CD8-positive, alpha-beta memory T cell (primary cell): Measurements from ENCODE around the gene SLMAP. TPM values are rescaled to one million over a fixed set of nuclear protein-coding genes. Genes with fewer than 3 reads are reported as not detected.
A peak's percentile ranks its signal among the peaks of the same experiment; 100 is the strongest.

Experiments
- CTCF ChIA-PET: fragments of 350-600 bp; sonication (Branson Sonifier 250); formaldehyde crosslinking; loops from one replicate; lab custom pipeline; 2021; ENCODE audit warnings: antibody characterized with exemption; lab: Charles Lee
- POLR2A ChIA-PET: fragments of 350-600 bp; sonication (Branson Sonifier 250); formaldehyde crosslinking; loops from one replicate; lab custom pipeline; 2021; ENCODE audit warnings: antibody characterized with exemption; lab: Charles Lee
- DNase-seq, 5 donors: peaks; one replicate each; pipeline versions ENCODE4 v3.0.0 to v3.0.0-alpha.2; 2020 to 2022; ENCODE audit warnings: mixed read lengths in 1 of 5
- H3K27ac ChIP-seq: one replicate; pipeline ENCODE4 v1.7.0; 2013; ENCODE audit warnings: low read depth, mild to moderate bottlenecking, low read length, moderate library complexity
- H3K27me3 ChIP-seq: 2 replicates; pipeline ENCODE4 v1.7.0; 2013; ENCODE audit warnings: low read length, mild to moderate bottlenecking; ENCODE audit not compliant: insufficient read depth, poor library complexity, severe bottlenecking
- H3K36me3 ChIP-seq: 2 replicates; pipeline ENCODE4 v1.7.0; 2013; ENCODE audit warnings: mild to moderate bottlenecking, low read length, moderate library complexity; ENCODE audit not compliant: insufficient read depth
- H3K4me1 ChIP-seq: 2 replicates; pipeline ENCODE4 v1.7.0; 2013; ENCODE audit warnings: mild to moderate bottlenecking, low read length, moderate library complexity; ENCODE audit not compliant: insufficient read depth
- H3K4me3 ChIP-seq: 2 replicates; pipeline ENCODE4 v1.7.0; 2013; ENCODE audit warnings: mild to moderate bottlenecking, low read length
- H3K9me3 ChIP-seq: 2 replicates; pipeline ENCODE4 v1.7.0; 2013; ENCODE audit warnings: mild to moderate bottlenecking, low read length
- H3K27ac Mint-ChIP-seq, 8 donors: one replicate each; pipeline ENCODE4 v1.8.0; 2020 to 2021; ENCODE audit warnings: mixed read lengths in 8 of 8, mild to moderate bottlenecking in 6 of 8, inconsistent platforms in 3 of 8, moderate library complexity in 3 of 8
- H3K27me3 Mint-ChIP-seq, 2 donors: one replicate each; pipeline ENCODE4 v1.8.0; 2020 to 2021; ENCODE audit warnings: mixed read lengths in 2 of 2, mild to moderate bottlenecking in 1 of 2, moderate library complexity in 1 of 2
- H3K36me3 Mint-ChIP-seq, 3 donors: one replicate each; pipeline ENCODE4 v1.8.0; 2020 to 2021; ENCODE audit warnings: mixed read lengths in 3 of 3, inconsistent platforms in 1 of 3, mild to moderate bottlenecking in 1 of 3
- H3K4me1 Mint-ChIP-seq, 3 donors: one replicate each; pipeline ENCODE4 v1.8.0; 2020 to 2021; ENCODE audit warnings: mixed read lengths in 3 of 3, inconsistent platforms in 1 of 3, mild to moderate bottlenecking in 1 of 3
- H3K4me3 Mint-ChIP-seq, 7 donors: one replicate each; pipeline ENCODE4 v1.8.0; 2020 to 2021; ENCODE audit warnings: mixed read lengths in 7 of 7, mild to moderate bottlenecking in 6 of 7, moderate library complexity in 4 of 7, inconsistent platforms in 2 of 7
- H3K9me3 Mint-ChIP-seq, 5 donors: one replicate each; pipeline ENCODE4 v1.8.0; 2020 to 2022; ENCODE audit warnings: mixed read lengths in 5 of 5, mild to moderate bottlenecking in 3 of 5, moderate library complexity in 2 of 5, inconsistent platforms in 1 of 5
- polyA plus RNA-seq: library from polyadenylated mRNA; unstranded; fragments of 300-500 nt; fragmentation: Illumina TruSeq; gene quantifications from one replicate; pipeline ENCODE4 v1.2.3, GENCODE V29; 2021
- total RNA-seq, 2 experiments: library from RNA; stranded (reverse); gene quantifications; one replicate each; pipeline ENCODE4 v1.2.3, GENCODE V29; 2021

Gene SLMAP
- total and polyA plus RNA-seq, 3 experiments from 2014 or later = 26.7 to 57.8 (median 55.8) TPM

- H3K9me3 Mint-ChIP-seq = no peaks in the 10 kb centered on the region
- no peaks in the 10 kb centered on the region for H3K27me3 ChIP-seq
- H3K27ac Mint-ChIP-seq = no peak overlapping the region
- ChIA-PET POLR2A (no interaction called here), CTCF (no interaction called here)
- H3K4me3 Mint-ChIP-seq = no peak overlapping the region
- no peaks in the 10 kb centered on the region for H3K4me1 Mint-ChIP-seq
- no peaks in the 10 kb centered on the region for H3K9me3 ChIP-seq
- no peak for DNase-seq
- no peaks in the 10 kb centered on the region for H3K4me1 ChIP-seq
- no peak overlapping the region for H3K4me3 ChIP-seq
- H3K36me3 Mint-ChIP-seq = no peaks in the 10 kb centered on the region
- no peaks in the 10 kb centered on the region for H3K36me3 ChIP-seq
- H3K27ac ChIP-seq = no peak overlapping the region
- no peaks in the 10 kb centered on the region for H3K27me3 Mint-ChIP-seq
These were observed 16.1 kb upstream of the SLMAP start for GRCh38 chr3:57740027-57740426.

GRCh38 chr3:57743496-57743895 is 12.6 kb upstream of the SLMAP start:
- CTCF ChIA-PET = interaction anchor here (1.2 kb wide), 1 partner anchor 10 kb away, joined by 3 read pairs; no protein-coding TSS in a partner anchor
- Histone ChIP-seq H3K9me3 (no peaks in the 10 kb centered on the region), H3K27me3 (no peaks in the 10 kb centered on the region), H3K36me3 (no peaks in the 10 kb centered on the region), H3K27ac (no peak overlapping the region), H3K4me3 (no peak overlapping the region), H3K4me1 (no peaks in the 10 kb centered on the region)
- H3K27ac Mint-ChIP-seq = peak overlapping the region in 1 of 8 donors; percentile 25
- H3K27me3 Mint-ChIP-seq = no peaks in the 10 kb centered on the region
- H3K36me3 Mint-ChIP-seq = no peaks in the 10 kb centered on the region
- H3K4me3 Mint-ChIP-seq = no peak overlapping the region
- POLR2A ChIA-PET = no interaction called here
- no peaks in the 10 kb centered on the region for H3K4me1 Mint-ChIP-seq
- H3K9me3 Mint-ChIP-seq = no peaks in the 10 kb centered on the region
- no peak for DNase-seq

GRCh38 chr3:57745101-57745500 is 11.0 kb upstream of the SLMAP start:
- no peaks in the 10 kb centered on the region for H3K36me3 ChIP-seq
- Mint-ChIP-seq H3K27me3 (no peaks in the 10 kb centered on the region), H3K36me3 (no peaks in the 10 kb centered on the region), H3K4me1 (no peaks in the 10 kb centered on the region), H3K27ac (no peak overlapping the region), H3K4me3 (no peak overlapping the region), H3K9me3 (no peaks in the 10 kb centered on the region)
- H3K27me3 ChIP-seq = no peaks in the 10 kb centered on the region
- ChIA-PET CTCF (no interaction called here), POLR2A (interaction anchor here (0.6 kb wide), 1 partner anchor 12 kb away, joined by 4 read pairs; no protein-coding TSS in a partner anchor)
- DNase-seq = no peak
- H3K27ac ChIP-seq = no peak overlapping the region
- H3K4me3 ChIP-seq = no peak overlapping the region
- no peaks in the 10 kb centered on the region for H3K4me1 ChIP-seq
- H3K9me3 ChIP-seq = no peaks in the 10 kb centered on the region

- Mint-ChIP-seq H3K4me3 (no peak overlapping the region), H3K27ac (no peak overlapping the region), H3K9me3 (no peaks in the 10 kb centered on the region), H3K4me1 (no peaks in the 10 kb centered on the region), H3K27me3 (no peaks in the 10 kb centered on the region), H3K36me3 (no peaks in the 10 kb centered on the region)
- Histone ChIP-seq H3K27me3 (no peaks in the 10 kb centered on the region), H3K27ac (no peak overlapping the region), H3K36me3 (no peaks in the 10 kb centered on the region), H3K9me3 (no peaks in the 10 kb centered on the region), H3K4me3 (no peak overlapping the region), H3K4me1 (no peaks in the 10 kb centered on the region)
- no peak for DNase-seq
- POLR2A ChIA-PET = no interaction called here
- CTCF ChIA-PET = no interaction called here
These were observed 9.7 kb upstream of the SLMAP start for GRCh38 chr3:57746156-57747010.

GRCh38 chr3:57749542-57749941 is 6.6 kb upstream of the SLMAP start:
- ChIA-PET CTCF (no interaction called here), POLR2A (no interaction called here)
- H3K9me3 ChIP-seq = no peaks in the 10 kb centered on the region
- no peak for DNase-seq
- H3K36me3 ChIP-seq = no peaks in the 10 kb centered on the region
- H3K36me3 Mint-ChIP-seq = no peaks in the 10 kb centered on the region
- H3K27ac Mint-ChIP-seq = no peak overlapping the region
- no peaks in the 10 kb centered on the region for H3K27me3 Mint-ChIP-seq
- no peaks in the 10 kb centered on the region for H3K4me1 Mint-ChIP-seq
- H3K4me1 ChIP-seq = no peaks in the 10 kb centered on the region
- no peak overlapping the region for H3K4me3 ChIP-seq
- no peaks in the 10 kb centered on the region for H3K9me3 Mint-ChIP-seq
- H3K27me3 ChIP-seq = no peaks in the 10 kb centered on the region
- H3K4me3 Mint-ChIP-seq = no peak overlapping the region
- H3K27ac ChIP-seq = no peak overlapping the region

- Histone ChIP-seq H3K36me3 (no peaks in the 10 kb centered on the region), H3K4me3 (no peak overlapping the region), H3K27ac (no peak overlapping the region), H3K27me3 (no peaks in the 10 kb centered on the region), H3K9me3 (no peaks in the 10 kb centered on the region), H3K4me1 (peaks cover 1% of the 10 kb centered on the region)
- DNase-seq = no peak
- ChIA-PET CTCF (no interaction called here), POLR2A (no interaction called here)
- H3K36me3 Mint-ChIP-seq = peaks cover 0 to 12% (median 0%) of the 10 kb centered on the region in 3 donors
- no peaks in the 10 kb centered on the region for H3K27me3 Mint-ChIP-seq
- peaks cover 8 to 12% (median 9%) of the 10 kb centered on the region in 3 donors for H3K4me1 Mint-ChIP-seq
- H3K4me3 Mint-ChIP-seq = no peak overlapping the region
- H3K27ac Mint-ChIP-seq = no peak overlapping the region
- H3K9me3 Mint-ChIP-seq = no peaks in the 10 kb centered on the region
These were observed 3.8 kb upstream of the SLMAP start for GRCh38 chr3:57752307-57752706.

- Mint-ChIP-seq H3K9me3 (no peaks in the 10 kb centered on the region), H3K27me3 (no peaks in the 10 kb centered on the region), H3K36me3 (peaks cover 0 to 19% (median 0%) of the 10 kb centered on the region in 3 donors), H3K27ac (no peak overlapping the region), H3K4me3 (no peak overlapping the region), H3K4me1 (peaks cover 15 to 19% (median 15%) of the 10 kb centered on the region in 3 donors)
- H3K9me3 ChIP-seq = no peaks in the 10 kb centered on the region
- no peak for DNase-seq
- ChIA-PET CTCF (interaction anchor here (1.4 kb wide), 1 partner anchor 10 kb away, joined by 3 read pairs; no protein-coding TSS in a partner anchor), POLR2A (no interaction called here)
- peaks cover 8% of the 10 kb centered on the region for H3K4me1 ChIP-seq
- H3K4me3 ChIP-seq = no peak overlapping the region
- no peak overlapping the region for H3K27ac ChIP-seq
- H3K27me3 ChIP-seq = no peaks in the 10 kb centered on the region
- H3K36me3 ChIP-seq = no peaks in the 10 kb centered on the region
These were observed 3.1 kb upstream of the SLMAP start for GRCh38 chr3:57753016-57753415.

- Mint-ChIP-seq H3K4me3 (peak overlapping the region; percentile 93 to 98 (median 96)), H3K27ac (peak overlapping the region; percentile 68 to 98 (median 94)), H3K36me3 (peaks cover 0 to 34% (median 0%) of the 10 kb centered on the region in 3 donors), H3K27me3 (no peaks in the 10 kb centered on the region), H3K9me3 (no peaks in the 10 kb centered on the region), H3K4me1 (peaks cover 34 to 42% (median 36%) of the 10 kb centered on the region in 3 donors)
- H3K27ac ChIP-seq = peak overlapping the region; percentile 66
- peak in 2 of 5 donors; percentile 3 to 38 for DNase-seq
- H3K36me3 ChIP-seq = peaks cover under 1% of the 10 kb centered on the region
- ChIA-PET POLR2A (interaction anchor here (1.4 to 2.1 kb wide), 3 partner anchors 62 to 199 kb away, joined by 9 to 21 read pairs (median 14); partner anchors contain the start of genes ARF4, DENND6A and PDE12), CTCF (interaction anchor here (1.0 kb wide), 2 partner anchors 158 to 1073 kb away, joined by 3 read pairs; partner anchors contain the start of genes ARF4 and TASOR)
- H3K9me3 ChIP-seq = no peaks in the 10 kb centered on the region
- no peaks in the 10 kb centered on the region for H3K27me3 ChIP-seq
- peak overlapping the region; percentile 73 for H3K4me3 ChIP-seq
- peaks cover 32% of the 10 kb centered on the region for H3K4me1 ChIP-seq
These were observed 787 bp upstream of the SLMAP start for GRCh38 chr3:57755368-57755675.
